T-helper 1 cell (primary cell): ENCODE measurements around the gene CBL.
"Not testable (repeated sequence)": the region's sequence is repeated elsewhere in the genome, so short reads cannot be mapped to it uniquely, and the experiment has no call there.

Experiments used
- DNase-seq, 5 donors: peaks; one replicate each; pipeline ENCODE4 v3.0.0-alpha.2; 2012 to 2020

The CBL gene

GRCh38 chr11:119185981-119186634 is 20.0 kb upstream of the CBL start:
- DNase-seq = no peak

- no peak for DNase-seq
Measured at GRCh38 chr11:119187123-119187892, 18.8 kb upstream of the CBL start.

- no peak for DNase-seq
Measured at GRCh38 chr11:119188067-119188466, 18.1 kb upstream of the CBL start.

- no peak for DNase-seq
Measured at GRCh38 chr11:119188887-119189286, 17.3 kb upstream of the CBL start.

GRCh38 chr11:119189393-119189792 is 16.7 kb upstream of the CBL start:
- DNase-seq = no peak

GRCh38 chr11:119190531-119190930 is 15.6 kb upstream of the CBL start:
- no peak for DNase-seq

GRCh38 chr11:119191265-119191664 is 14.9 kb upstream of the CBL start:
- not testable (repeated sequence) for DNase-seq

- DNase-seq = no peak
Measured at GRCh38 chr11:119192111-119192510, 14.0 kb upstream of the CBL start.

- DNase-seq = no peak
Measured at GRCh38 chr11:119193001-119193400, 13.1 kb upstream of the CBL start.

GRCh38 chr11:119193626-119194025 is 12.5 kb upstream of the CBL start:
- no peak for DNase-seq

GRCh38 chr11:119194811-119195440 is 11.2 kb upstream of the CBL start:
- DNase-seq = no peak

GRCh38 chr11:119195680-119196079 is 10.5 kb upstream of the CBL start:
- no peak for DNase-seq

- peak in 4 of 5 donors; percentile 42 to 78 (median 66) for DNase-seq
Measured at GRCh38 chr11:119196833-119197483, 9.2 kb upstream of the CBL start.

- DNase-seq = no peak
Measured at GRCh38 chr11:119198925-119199324, 7.2 kb upstream of the CBL start.

GRCh38 chr11:119201236-119201635 is 4.9 kb upstream of the CBL start:
- not testable (repeated sequence) for DNase-seq

GRCh38 chr11:119202554-119202953 is 3.6 kb upstream of the CBL start:
- no peak for DNase-seq

GRCh38 chr11:119204066-119204465 is 2.1 kb upstream of the CBL start:
- no peak for DNase-seq

- no peak for DNase-seq
Measured at GRCh38 chr11:119205080-119205479, 1.1 kb upstream of the CBL start.

GRCh38 chr11:119206511-119207414 is 624 bp downstream of the CBL start:
- DNase-seq = peak; percentile 24 to 40 (median 38)

- no peak for DNase-seq
Measured at GRCh38 chr11:119207415-119207960, 1.3 kb downstream of the CBL start.

- DNase-seq = no peak
Measured at GRCh38 chr11:119209186-119209585, 3.0 kb downstream of the CBL start.

- no peak for DNase-seq
Measured at GRCh38 chr11:119210050-119210449, 3.9 kb downstream of the CBL start.
